A549 (cell line): ENCODE results near the gene ASZ1. TPM values are rescaled to one million over a fixed set of nuclear protein-coding genes. Genes with fewer than 3 reads are reported as not detected.

Experiments
- ATAC-seq, 2 experiments: fragments of 200-7000 bp in 1 of 2; fragments of >200 bp in 1 of 2; cut with Nextera tagmentation in 1 of 2; cut with Tn5 transposase in 1 of 2; 3 replicates each; pipeline versions ENCODE4 v1.8.0 to v1.9.1; 2018 to 2020; ENCODE audit warnings: mild to moderate bottlenecking in 1 of 2, moderate library complexity in 1 of 2
- CTCF ChIA-PET: fragments of 300-600 bp; sonication (Branson Sonifier 250); formaldehyde crosslinking; extraction: SDS; loops from one replicate; lab custom pipeline; 2021; ENCODE audit warnings: antibody characterized with exemption, inconsistent platforms; lab: Yijun Ruan, JAX
- POLR2A ChIA-PET: fragments of 350-600 bp; formaldehyde crosslinking; extraction: SDS; loops from one replicate; lab custom pipeline; 2021; ENCODE audit warnings: antibody characterized with exemption, inconsistent platforms; lab: Yijun Ruan, JAX
- DNase-seq, 2 experiments: peaks; one replicate each; pipeline versions ENCODE4 v3.0.0 to v3.0.0-alpha.2; 2011 to 2016; ENCODE audit warnings: low read depth in 1 of 2, low spot score in 1 of 2
- FAIRE-seq: peaks from 2 replicates; lab custom pipeline; 2011; peaks lifted over from hg19 to GRCh38; lab: Jason Lieb, UNC
- H3K27ac ChIP-seq, 2 experiments: fragments of >200 bp; sonication (Bioruptor Twin); formaldehyde crosslinking; 3 replicates each; pipeline ENCODE4 v1.5.1; 2016 to 2017
- H3K4me1 ChIP-seq: fragments of >200 bp; sonication (Bioruptor Twin); formaldehyde crosslinking; 3 replicates; pipeline ENCODE4 v1.6.1; 2016
- H3K4me2 ChIP-seq: fragments of >200 bp; sonication (Bioruptor Twin); formaldehyde crosslinking; 3 replicates; pipeline ENCODE4 v1.6.1; 2016
- H3K4me3 ChIP-seq: fragments of >200 bp; sonication (Bioruptor Twin); formaldehyde crosslinking; 3 replicates; pipeline ENCODE4 v1.5.1; 2016
- H3K9me3 ChIP-seq: fragments of >200 bp; sonication (Bioruptor Twin); formaldehyde crosslinking; 3 replicates; pipeline ENCODE4 v1.6.1; 2016
- CEBPB ChIP-seq, 2 experiments: fragments of >200 bp in 1 of 2; sonication (Bioruptor Twin) in 1 of 2; formaldehyde crosslinking in 1 of 2; IDR thresholded peaks; 2 replicates each; pipeline ENCODE4 v1.6.1; 2012 to 2016
- ESRRA ChIP-seq: fragments of 150-350 bp; IDR thresholded peaks from 2 replicates; pipeline ENCODE4 v1.6.1; 2014; ENCODE audit warnings: mild to moderate bottlenecking, low read length, borderline replicate concordance
- GATA3 ChIP-seq: IDR thresholded peaks from 2 replicates; pipeline ENCODE4 v1.6.1; 2012; ENCODE audit warnings: borderline replicate concordance
- HOXB13 ChIP-seq: fragments of 250-450 bp; sonication (Bioruptor Pico); IDR thresholded peaks from 2 replicates; pipeline ENCODE4 v1.5.0; 2020; ENCODE audit warnings: low read depth, mild to moderate bottlenecking, moderate library complexity
- HOXB5 ChIP-seq: fragments of 250-450 bp; sonication (Bioruptor Pico); IDR thresholded peaks from 2 replicates; pipeline ENCODE4 v1.5.0; 2020; ENCODE audit warnings: mild to moderate bottlenecking, moderate library complexity
- JUNB ChIP-seq: fragments of >200 bp; sonication (Bioruptor Twin); formaldehyde crosslinking; IDR thresholded peaks from 2 replicates; pipeline ENCODE4 v1.6.1; 2016
- KDM1A ChIP-seq: fragments of 200-600 bp; sonication (generic); IDR thresholded peaks from 2 replicates; pipeline ENCODE4 v1.6.1; 2016; ENCODE audit warnings: low read depth, mild to moderate bottlenecking
- KDM5A ChIP-seq: fragments of 200-600 bp; sonication (generic); IDR thresholded peaks from 2 replicates; pipeline ENCODE4 v1.6.1; 2016; ENCODE audit warnings: antibody characterized with exemption, mild to moderate bottlenecking
- NR3C1 ChIP-seq: fragments of >200 bp; sonication (Bioruptor Twin); formaldehyde crosslinking; IDR thresholded peaks from 3 replicates; pipeline ENCODE4 v1.6.1; 2017
- POLR2A ChIP-seq: IDR thresholded peaks from 2 replicates; pipeline ENCODE4 v1.6.1; 2012; ENCODE audit warnings: mild to moderate bottlenecking, low read length
- RARB ChIP-seq: fragments of 250-450 bp; sonication (Bioruptor Pico); IDR thresholded peaks from 2 replicates; pipeline ENCODE4 v1.8.0; 2021; ENCODE audit warnings: mild to moderate bottlenecking, moderate library complexity
- RFX5 ChIP-seq: fragments of 450-650 bp; IDR thresholded peaks from 2 replicates; pipeline ENCODE4 v1.7.1; 2014; ENCODE audit warnings: antibody characterized with exemption, mild to moderate bottlenecking, moderate library complexity
- TFCP2L1 ChIP-seq: fragments of 250-450 bp; sonication (Bioruptor Pico); IDR thresholded peaks from 2 replicates; pipeline ENCODE4 v1.5.0; 2021; ENCODE audit warnings: mild to moderate bottlenecking
- WGBS: methylation state at CpG from one replicate; pipeline ENCODE4 v1.1.6; 2017; ENCODE audit errors: missing lambda C conversion rate; 5-methylcytosine and 5-hydroxymethylcytosine counted together
- polyA minus RNA-seq: library from RNA; depleted of rRNA, polyadenylated mRNA; stranded (reverse); fragments of >200 nt; gene quantifications from 2 replicates; pipeline ENCODE4 v1.2.3, GENCODE V29; 2011; rRNA and poly(A)+ RNA removed
- polyA plus RNA-seq, 4 experiments: library from polyadenylated mRNA; depleted of rRNA in 3 of 4; stranded (reverse); fragments of >200 nt; fragmentation: RNase III in 1 of 4; extraction: RNeasy Plus Mini Kit Qiagen cat#74134 plus additional on column Dnase treatment in 1 of 4; gene quantifications; 2 replicates in 3 of 4; 3 replicates in 1 of 4; pipeline ENCODE4 v1.2.3, GENCODE V29; 2011 to 2017
- TF ChIP-seq, protein P1 (sequence below): fragments of 200-600 bp; sonication (generic); IDR thresholded peaks from 2 replicates; pipeline ENCODE4 v1.6.1; 2016; ENCODE audit warnings: antibody characterized with exemption, mild to moderate bottlenecking, moderate library complexity
- TF ChIP-seq, protein P2 (sequence below): fragments of >200 bp; sonication (Bioruptor Twin); formaldehyde crosslinking; IDR thresholded peaks from 2 replicates; pipeline ENCODE4 v1.6.1; 2016
- TF ChIP-seq, protein P3 (sequence below): fragments of 150-350 bp; IDR thresholded peaks from 2 replicates; pipeline ENCODE4 v1.6.1; 2014; ENCODE audit warnings: low read depth, mild to moderate bottlenecking, low read length
- TF ChIP-seq, protein P4 (sequence below): IDR thresholded peaks from 2 replicates; pipeline ENCODE4 v1.6.1; 2012; ENCODE audit warnings: low read depth, borderline replicate concordance
- TF ChIP-seq, protein P5 (sequence below): IDR thresholded peaks from 2 replicates; pipeline ENCODE4 v1.6.1; 2012

ASZ1 gene, protein sequence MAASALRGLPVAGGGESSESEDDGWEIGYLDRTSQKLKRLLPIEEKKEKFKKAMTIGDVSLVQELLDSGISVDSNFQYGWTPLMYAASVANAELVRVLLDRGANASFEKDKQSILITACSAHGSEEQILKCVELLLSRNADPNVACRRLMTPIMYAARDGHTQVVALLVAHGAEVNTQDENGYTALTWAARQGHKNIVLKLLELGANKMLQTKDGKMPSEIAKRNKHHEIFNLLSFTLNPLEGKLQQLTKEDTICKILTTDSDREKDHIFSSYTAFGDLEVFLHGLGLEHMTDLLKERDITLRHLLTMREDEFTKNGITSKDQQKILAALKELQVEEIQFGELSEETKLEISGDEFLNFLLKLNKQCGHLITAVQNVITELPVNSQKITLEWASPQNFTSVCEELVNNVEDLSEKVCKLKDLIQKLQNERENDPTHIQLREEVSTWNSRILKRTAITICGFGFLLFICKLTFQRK
- not detected in 2 replicates for polyA plus RNA-seq (2011; rRNA removed)
- polyA plus RNA-seq (2012; cell fraction: cytosol; rRNA removed), result not detected in 2 replicates
- polyA plus RNA-seq (2012; cell fraction: nucleus; rRNA removed), result not detected in 2 replicates
- not detected in 3 replicates for polyA plus RNA-seq (2017; fragmentation: RNase III; extraction: RNeasy Plus Mini Kit Qiagen cat#74134 plus additional on column Dnase treatment)
- not detected in 2 replicates for polyA minus RNA-seq

DNA sequence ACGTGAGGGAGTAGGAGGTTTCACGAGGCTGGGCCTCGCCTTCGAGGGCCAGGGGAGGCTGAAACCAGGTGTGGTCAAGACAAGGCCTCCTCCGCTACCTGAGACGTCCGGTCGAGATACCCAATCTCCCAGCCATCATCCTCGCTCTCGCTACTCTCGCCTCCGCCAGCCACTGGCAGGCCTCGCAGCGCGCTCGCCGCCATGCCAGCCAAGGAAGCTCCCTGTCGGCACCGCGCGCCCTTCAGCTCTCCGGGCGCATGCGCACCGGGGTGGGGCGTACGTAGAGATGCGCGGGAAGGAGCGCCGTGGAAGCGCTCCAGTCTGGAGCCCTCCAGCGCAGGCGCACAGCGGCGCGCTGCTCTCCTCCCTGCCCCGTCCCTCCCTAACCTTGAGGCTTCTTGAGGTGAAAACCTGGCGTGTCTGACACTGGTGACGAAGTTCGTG, at the start of gene ASZ1:
Gene ASZ1, minus strand, starts transcription at position 236 of the 444 bp plus-strand sequence. Its CDS starts 33 bp downstream, at position 203.
- FAIRE-seq (no peak), DNase-seq (no peak), ATAC-seq (no peak)
- no peak within 1 kb of the TSS for H3K4me3 ChIP-seq
- no peak within 1 kb of the TSS for H3K4me2 ChIP-seq
- no peaks in the 10 kb centered on the region for H3K9me3 ChIP-seq
- TF ChIP-seq CEBPB (IDR thresholded peaks at IDR 0.05) (no peak), KDM1A (no peak), ESRRA (no peak), RFX5 (no peak), NR3C1 (no peak), RARB (CRISPR knock-in tag) (no peak), TFCP2L1 (no peak), JUNB (no peak), KDM5A (no peak), GATA3 (no peak), POLR2A (no peak), HOXB5 (CRISPR knock-in tag) (no peak), HOXB13 (CRISPR knock-in tag) (no peak)
- TF ChIP-seq, protein P1, sequence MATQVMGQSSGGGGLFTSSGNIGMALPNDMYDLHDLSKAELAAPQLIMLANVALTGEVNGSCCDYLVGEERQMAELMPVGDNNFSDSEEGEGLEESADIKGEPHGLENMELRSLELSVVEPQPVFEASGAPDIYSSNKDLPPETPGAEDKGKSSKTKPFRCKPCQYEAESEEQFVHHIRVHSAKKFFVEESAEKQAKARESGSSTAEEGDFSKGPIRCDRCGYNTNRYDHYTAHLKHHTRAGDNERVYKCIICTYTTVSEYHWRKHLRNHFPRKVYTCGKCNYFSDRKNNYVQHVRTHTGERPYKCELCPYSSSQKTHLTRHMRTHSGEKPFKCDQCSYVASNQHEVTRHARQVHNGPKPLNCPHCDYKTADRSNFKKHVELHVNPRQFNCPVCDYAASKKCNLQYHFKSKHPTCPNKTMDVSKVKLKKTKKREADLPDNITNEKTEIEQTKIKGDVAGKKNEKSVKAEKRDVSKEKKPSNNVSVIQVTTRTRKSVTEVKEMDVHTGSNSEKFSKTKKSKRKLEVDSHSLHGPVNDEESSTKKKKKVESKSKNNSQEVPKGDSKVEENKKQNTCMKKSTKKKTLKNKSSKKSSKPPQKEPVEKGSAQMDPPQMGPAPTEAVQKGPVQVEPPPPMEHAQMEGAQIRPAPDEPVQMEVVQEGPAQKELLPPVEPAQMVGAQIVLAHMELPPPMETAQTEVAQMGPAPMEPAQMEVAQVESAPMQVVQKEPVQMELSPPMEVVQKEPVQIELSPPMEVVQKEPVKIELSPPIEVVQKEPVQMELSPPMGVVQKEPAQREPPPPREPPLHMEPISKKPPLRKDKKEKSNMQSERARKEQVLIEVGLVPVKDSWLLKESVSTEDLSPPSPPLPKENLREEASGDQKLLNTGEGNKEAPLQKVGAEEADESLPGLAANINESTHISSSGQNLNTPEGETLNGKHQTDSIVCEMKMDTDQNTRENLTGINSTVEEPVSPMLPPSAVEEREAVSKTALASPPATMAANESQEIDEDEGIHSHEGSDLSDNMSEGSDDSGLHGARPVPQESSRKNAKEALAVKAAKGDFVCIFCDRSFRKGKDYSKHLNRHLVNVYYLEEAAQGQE, result no peak
- TF ChIP-seq, protein P2, sequence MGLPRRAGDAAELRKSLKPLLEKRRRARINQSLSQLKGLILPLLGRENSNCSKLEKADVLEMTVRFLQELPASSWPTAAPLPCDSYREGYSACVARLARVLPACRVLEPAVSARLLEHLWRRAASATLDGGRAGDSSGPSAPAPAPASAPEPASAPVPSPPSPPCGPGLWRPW, result no peak
- TF ChIP-seq, protein P3, sequence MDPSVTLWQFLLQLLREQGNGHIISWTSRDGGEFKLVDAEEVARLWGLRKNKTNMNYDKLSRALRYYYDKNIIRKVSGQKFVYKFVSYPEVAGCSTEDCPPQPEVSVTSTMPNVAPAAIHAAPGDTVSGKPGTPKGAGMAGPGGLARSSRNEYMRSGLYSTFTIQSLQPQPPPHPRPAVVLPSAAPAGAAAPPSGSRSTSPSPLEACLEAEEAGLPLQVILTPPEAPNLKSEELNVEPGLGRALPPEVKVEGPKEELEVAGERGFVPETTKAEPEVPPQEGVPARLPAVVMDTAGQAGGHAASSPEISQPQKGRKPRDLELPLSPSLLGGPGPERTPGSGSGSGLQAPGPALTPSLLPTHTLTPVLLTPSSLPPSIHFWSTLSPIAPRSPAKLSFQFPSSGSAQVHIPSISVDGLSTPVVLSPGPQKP, result no peak
- TF ChIP-seq, protein P4, sequence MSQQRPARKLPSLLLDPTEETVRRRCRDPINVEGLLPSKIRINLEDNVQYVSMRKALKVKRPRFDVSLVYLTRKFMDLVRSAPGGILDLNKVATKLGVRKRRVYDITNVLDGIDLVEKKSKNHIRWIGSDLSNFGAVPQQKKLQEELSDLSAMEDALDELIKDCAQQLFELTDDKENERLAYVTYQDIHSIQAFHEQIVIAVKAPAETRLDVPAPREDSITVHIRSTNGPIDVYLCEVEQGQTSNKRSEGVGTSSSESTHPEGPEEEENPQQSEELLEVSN, result no peak
- TF ChIP-seq, protein P5, sequence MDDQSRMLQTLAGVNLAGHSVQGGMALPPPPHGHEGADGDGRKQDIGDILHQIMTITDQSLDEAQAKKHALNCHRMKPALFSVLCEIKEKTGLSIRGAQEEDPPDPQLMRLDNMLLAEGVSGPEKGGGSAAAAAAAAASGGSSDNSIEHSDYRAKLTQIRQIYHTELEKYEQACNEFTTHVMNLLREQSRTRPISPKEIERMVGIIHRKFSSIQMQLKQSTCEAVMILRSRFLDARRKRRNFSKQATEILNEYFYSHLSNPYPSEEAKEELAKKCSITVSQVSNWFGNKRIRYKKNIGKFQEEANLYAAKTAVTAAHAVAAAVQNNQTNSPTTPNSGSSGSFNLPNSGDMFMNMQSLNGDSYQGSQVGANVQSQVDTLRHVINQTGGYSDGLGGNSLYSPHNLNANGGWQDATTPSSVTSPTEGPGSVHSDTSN, result no peak
- H3K4me1 ChIP-seq, result no peaks in the 10 kb centered on the region
- POLR2A ChIA-PET, result no interaction called here
- no peak within 1 kb of the TSS for H3K27ac ChIP-seq
- WGBS, result 87% methylated on average over 34 of the region's 41 CpGs
- CTCF ChIA-PET, result no interaction called here
